Activated CD8-positive, alpha-beta T cell treated with anti-CD3 and anti-CD28 coated beads, Interleukin-2, amount 10 ng/mL, durations not matched to agents 7 days and 5 days (primary cell): Measurements from ENCODE around the gene TRERF1. TPM values are rescaled to one million over a fixed set of nuclear protein-coding genes. Genes with fewer than 3 reads are reported as not detected.

ENCODE experiments used
- ATAC-seq: fragments of 150-1000 bp; cut with Tn5 transposase; one replicate; pipeline ENCODE4 v1.10.0; 2021; ENCODE audit warnings: moderate library complexity
- CTCF ChIA-PET: fragments of 350-600 bp; sonication (Branson Sonifier 250); formaldehyde crosslinking; loops from one replicate; lab custom pipeline; 2021; ENCODE audit warnings: antibody characterized with exemption; lab: Charles Lee
- POLR2A ChIA-PET: fragments of 350-600 bp; sonication (Branson Sonifier 250); formaldehyde crosslinking; loops from one replicate; lab custom pipeline; 2021; ENCODE audit warnings: antibody characterized with exemption; lab: Charles Lee
- DNase-seq: peaks from one replicate; pipeline ENCODE4 v3.0.0-alpha.2; 2020
- H3K27ac Mint-ChIP-seq: one replicate; pipeline ENCODE4 v1.8.0; 2021; ENCODE audit warnings: mild to moderate bottlenecking, mixed read lengths
- H3K27me3 Mint-ChIP-seq: one replicate; pipeline ENCODE4 v1.8.0; 2021; ENCODE audit warnings: low read depth, mixed read lengths
- H3K36me3 Mint-ChIP-seq: one replicate; pipeline ENCODE4 v1.8.0; 2021; ENCODE audit warnings: low read depth, mixed read lengths
- H3K4me1 Mint-ChIP-seq: one replicate; pipeline ENCODE4 v1.8.0; 2021; ENCODE audit warnings: low read depth, mixed read lengths
- H3K4me3 Mint-ChIP-seq: one replicate; pipeline ENCODE4 v1.8.0; 2021; ENCODE audit warnings: mild to moderate bottlenecking, mixed read lengths
- H3K9me3 Mint-ChIP-seq: one replicate; pipeline ENCODE4 v1.8.0; 2022; ENCODE audit warnings: mixed read lengths; ENCODE audit not compliant: insufficient read depth
- total RNA-seq, 2 experiments: library from RNA; stranded (reverse); gene quantifications; one replicate each; pipeline ENCODE4 v1.2.3, GENCODE V29; 2021

The TRERF1 gene
- total RNA-seq, 2 experiments from 2014 or later, result 11.3 to 11.8 TPM

GRCh38 chr6:42420741-42421140 lies 31.0 kb downstream of the TRERF1 start:
- Mint-ChIP-seq H3K9me3 (no peaks in the 10 kb centered on the region), H3K27me3 (peaks cover 4% of the 10 kb centered on the region), H3K4me1 (peaks cover 59% of the 10 kb centered on the region), H3K27ac (no peak overlapping the region), H3K4me3 (no peak overlapping the region), H3K36me3 (peaks cover 14% of the 10 kb centered on the region)
- DNase-seq, result no peak
- ATAC-seq, result no peak
- ChIA-PET POLR2A (no interaction called here), CTCF (interaction anchor here (1.1 to 5.3 kb wide), 4 partner anchors 30 to 152 kb away, joined by 3 to 21 read pairs (median 8); no protein-coding TSS in a partner anchor)

- CTCF ChIA-PET, result interaction anchor here (0.9 to 3.0 kb wide), 4 partner anchors 29 to 151 kb away, joined by 3 to 12 read pairs (median 3); no protein-coding TSS in a partner anchor
- Mint-ChIP-seq H3K36me3 (peaks cover 13% of the 10 kb centered on the region), H3K4me1 (peaks cover 59% of the 10 kb centered on the region), H3K27me3 (peaks cover 4% of the 10 kb centered on the region), H3K4me3 (no peak overlapping the region), H3K9me3 (no peaks in the 10 kb centered on the region), H3K27ac (no peak overlapping the region)
- ATAC-seq (no peak), DNase-seq (no peak)
- POLR2A ChIA-PET, result interaction anchor here (0.6 to 1.5 kb wide), 2 partner anchors 30 to 33 kb away, joined by 3 to 6 read pairs; no protein-coding TSS in a partner anchor
Measured at GRCh38 chr6:42419490-42420280, 32.0 kb downstream of the TRERF1 start.

- DNase-seq (no peak), ATAC-seq (no peak)
- ChIA-PET POLR2A (interaction anchor here (1.5 kb wide), 1 partner anchor 29 kb away, joined by 6 read pairs; no protein-coding TSS in a partner anchor), CTCF (interaction anchor here (3.0 kb wide), 1 partner anchor 28 kb away, joined by 12 read pairs; no protein-coding TSS in a partner anchor)
- no peaks in the 10 kb centered on the region for H3K9me3 Mint-ChIP-seq
- H3K27ac Mint-ChIP-seq, result no peak overlapping the region
- H3K4me3 Mint-ChIP-seq, result no peak overlapping the region
- peaks cover 4% of the 10 kb centered on the region for H3K27me3 Mint-ChIP-seq
- peaks cover 15% of the 10 kb centered on the region for H3K36me3 Mint-ChIP-seq
- peaks cover 56% of the 10 kb centered on the region for H3K4me1 Mint-ChIP-seq
Measured at GRCh38 chr6:42418724-42419123, 33.0 kb downstream of the TRERF1 start.

DNA sequence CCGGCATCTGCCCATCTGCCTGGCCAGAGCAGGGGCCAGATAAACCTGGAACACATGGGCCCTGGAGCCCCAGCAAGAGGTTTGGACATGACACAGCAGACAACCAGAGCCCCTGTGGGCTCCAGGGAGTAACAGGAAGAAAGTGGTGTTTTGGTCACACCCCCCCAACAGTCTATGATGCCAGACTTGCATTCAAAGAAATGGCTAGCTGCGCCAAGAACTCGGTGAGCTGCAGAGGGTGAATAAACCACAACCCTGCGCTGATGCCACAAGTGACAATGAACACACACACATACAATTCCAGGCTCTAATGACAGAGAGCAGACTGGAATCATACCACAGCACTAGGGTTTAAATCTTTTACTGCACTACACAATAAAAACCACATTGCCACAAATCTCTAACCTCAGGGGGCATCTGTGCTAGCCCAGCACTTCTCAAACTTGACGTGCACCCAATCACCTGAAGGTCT lies 34.0 kb downstream of the TRERF1 start:
- peak overlapping the region; percentile 80 for H3K27ac Mint-ChIP-seq
- peaks cover 18% of the 10 kb centered on the region for H3K36me3 Mint-ChIP-seq
- ATAC-seq (peak; percentile 85), DNase-seq (peak; percentile 84)
- H3K9me3 Mint-ChIP-seq, result no peaks in the 10 kb centered on the region
- CTCF ChIA-PET, result interaction anchor here (1.4 kb wide), 1 partner anchor 130 kb away, joined by 5 read pairs; no protein-coding TSS in a partner anchor
- POLR2A ChIA-PET, result interaction anchor here (0.6 kb wide), 1 partner anchor 27 kb away, joined by 4 read pairs; no protein-coding TSS in a partner anchor
- H3K4me1 Mint-ChIP-seq, result peaks cover 47% of the 10 kb centered on the region
- H3K27me3 Mint-ChIP-seq, result peaks cover 4% of the 10 kb centered on the region
- peak overlapping the region; percentile 55 for H3K4me3 Mint-ChIP-seq

GRCh38 chr6:42411406-42411805 lies 40.3 kb downstream of the TRERF1 start:
- Mint-ChIP-seq H3K4me1 (peaks cover 17% of the 10 kb centered on the region), H3K27me3 (no peaks in the 10 kb centered on the region), H3K9me3 (no peaks in the 10 kb centered on the region), H3K36me3 (peaks cover 8% of the 10 kb centered on the region), H3K4me3 (no peak overlapping the region), H3K27ac (no peak overlapping the region)
- ChIA-PET CTCF (interaction anchor here (1.2 to 1.5 kb wide), 2 partner anchors 9 to 136 kb away, joined by 3 to 4 read pairs; no protein-coding TSS in a partner anchor), POLR2A (interaction anchor here (1.1 kb wide), 1 partner anchor 11 kb away, joined by 3 read pairs; no protein-coding TSS in a partner anchor)
- ATAC-seq (no peak), DNase-seq (no peak)

DNA sequence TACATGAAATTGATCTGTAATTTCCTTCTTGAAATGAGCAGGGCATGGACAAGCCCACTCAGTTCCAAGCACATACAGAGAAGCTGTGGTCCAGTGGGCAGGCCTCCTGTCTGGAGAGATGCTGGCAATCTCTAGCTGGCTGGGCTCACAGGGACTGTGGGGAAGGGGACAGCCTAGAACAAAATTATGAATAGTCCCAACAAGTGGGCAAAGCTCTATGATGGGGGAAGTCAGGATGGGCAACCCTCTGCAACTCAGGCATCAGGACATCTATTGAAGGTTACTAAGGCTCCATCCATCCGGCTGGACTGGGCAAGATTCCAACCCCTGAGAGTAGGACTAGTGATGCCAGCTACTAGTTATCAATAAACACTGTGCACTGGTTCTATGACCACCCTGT lies 40.9 kb downstream of the TRERF1 start:
- Mint-ChIP-seq H3K27ac (no peak overlapping the region), H3K4me3 (no peak overlapping the region), H3K36me3 (peaks cover 8% of the 10 kb centered on the region), H3K9me3 (no peaks in the 10 kb centered on the region), H3K27me3 (no peaks in the 10 kb centered on the region), H3K4me1 (peaks cover 18% of the 10 kb centered on the region)
- DNase-seq (no peak), ATAC-seq (no peak)
- CTCF ChIA-PET, result interaction anchor here (1.2 kb wide), 1 partner anchor 8 kb away, joined by 3 read pairs; no protein-coding TSS in a partner anchor
- POLR2A ChIA-PET, result no interaction called here

- peaks cover 6% of the 10 kb centered on the region for H3K36me3 Mint-ChIP-seq
- DNase-seq (no peak), ATAC-seq (no peak)
- H3K4me3 Mint-ChIP-seq, result no peak overlapping the region
- no peaks in the 10 kb centered on the region for H3K27me3 Mint-ChIP-seq
- no peak overlapping the region for H3K27ac Mint-ChIP-seq
- CTCF ChIA-PET, result interaction anchor here (0.8 kb wide), 1 partner anchor 103 kb away, joined by 3 read pairs; no protein-coding TSS in a partner anchor
- no peaks in the 10 kb centered on the region for H3K9me3 Mint-ChIP-seq
- H3K4me1 Mint-ChIP-seq, result peaks cover 22% of the 10 kb centered on the region
- POLR2A ChIA-PET, result no interaction called here
Measured at GRCh38 chr6:42409581-42409980, 42.1 kb downstream of the TRERF1 start.

DNA sequence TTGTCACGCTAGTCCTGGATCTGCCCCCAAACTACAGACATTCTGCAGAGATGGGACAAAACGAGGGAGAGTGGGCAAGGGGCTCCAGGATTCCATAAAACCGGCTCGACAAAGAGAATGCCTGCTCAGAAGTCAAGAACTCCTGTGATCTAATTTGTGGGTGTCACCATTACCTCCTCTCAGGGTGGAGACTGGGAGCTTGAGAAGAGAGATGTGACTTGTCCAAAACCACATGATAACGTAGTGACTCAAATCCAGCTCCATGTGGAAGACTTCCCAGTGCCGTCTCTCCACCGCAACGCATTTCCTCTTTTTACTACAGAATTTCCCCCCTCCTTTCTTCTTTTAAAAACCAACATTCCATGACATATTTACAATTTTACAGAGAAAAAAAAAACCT lies 44.3 kb downstream of the TRERF1 start:
- Mint-ChIP-seq H3K27ac (no peak overlapping the region), H3K36me3 (peaks cover 4% of the 10 kb centered on the region), H3K4me1 (peaks cover 40% of the 10 kb centered on the region), H3K9me3 (no peaks in the 10 kb centered on the region), H3K27me3 (no peaks in the 10 kb centered on the region), H3K4me3 (no peak overlapping the region)
- ATAC-seq, result no peak
- CTCF ChIA-PET, result interaction anchor here (0.7 to 6.2 kb wide), 3 partner anchors 18 to 146 kb away, joined by 3 to 52 read pairs (median 3); no protein-coding TSS in a partner anchor
- no peak for DNase-seq
- POLR2A ChIA-PET, result no interaction called here

GRCh38 chr6:42406306-42407280 lies 45.1 kb downstream of the TRERF1 start:
- no peak for ATAC-seq
- H3K27me3 Mint-ChIP-seq, result no peaks in the 10 kb centered on the region
- H3K4me3 Mint-ChIP-seq, result no peak overlapping the region
- H3K9me3 Mint-ChIP-seq, result no peaks in the 10 kb centered on the region
- H3K36me3 Mint-ChIP-seq, result peaks cover 4% of the 10 kb centered on the region
- H3K27ac Mint-ChIP-seq, result no peak overlapping the region
- ChIA-PET POLR2A (no interaction called here), CTCF (interaction anchor here (0.7 to 6.2 kb wide), 4 partner anchors 10 to 145 kb away, joined by 3 to 52 read pairs (median 4); no protein-coding TSS in a partner anchor)
- no peak for DNase-seq
- peaks cover 47% of the 10 kb centered on the region for H3K4me1 Mint-ChIP-seq

DNA sequence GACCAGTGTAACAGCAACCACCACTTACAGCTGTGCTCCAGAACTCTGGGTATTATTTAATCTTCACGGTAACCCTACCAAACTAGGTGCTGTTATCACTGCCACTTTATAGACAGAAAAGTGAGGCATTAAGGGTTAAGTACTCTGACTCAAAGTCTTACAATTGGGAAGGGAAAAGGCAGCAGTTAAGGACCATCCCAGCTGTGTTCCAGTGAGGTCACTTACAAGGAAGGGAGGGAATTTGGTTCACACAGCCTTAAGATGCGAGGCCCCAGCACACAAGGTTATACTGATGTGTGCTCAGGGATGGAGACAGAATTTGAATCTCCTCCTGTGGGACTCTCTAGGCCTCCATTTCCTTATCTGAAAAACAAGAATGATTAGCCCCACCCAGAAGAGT lies 46.7 kb downstream of the TRERF1 start:
- ATAC-seq (no peak), DNase-seq (no peak)
- CTCF ChIA-PET, result interaction anchor here (1.0 to 6.2 kb wide), 4 partner anchors 11 to 142 kb away, joined by 5 to 52 read pairs (median 14); no protein-coding TSS in a partner anchor
- POLR2A ChIA-PET, result interaction anchor here (1.2 to 1.6 kb wide), 3 partner anchors 14 to 23 kb away, joined by 4 to 6 read pairs (median 5); no protein-coding TSS in a partner anchor
- H3K27me3 Mint-ChIP-seq, result no peaks in the 10 kb centered on the region
- peaks cover 4% of the 10 kb centered on the region for H3K36me3 Mint-ChIP-seq
- peak overlapping the region; percentile 67 for H3K27ac Mint-ChIP-seq
- H3K9me3 Mint-ChIP-seq, result no peaks in the 10 kb centered on the region
- no peak overlapping the region for H3K4me3 Mint-ChIP-seq
- H3K4me1 Mint-ChIP-seq, result peaks cover 52% of the 10 kb centered on the region
